ENCODE data around the gene HELZ2. TPM values are rescaled to one million over a fixed set of nuclear protein-coding genes. Genes with fewer than 3 reads are reported as not detected.

The HELZ2 gene
- total and polyA plus RNA-seq, 2 of the 4 experiments (the other 2 are of a cell fraction), result 4.7 to 10.6 TPM

- Histone ChIP-seq H2BK20ac (ENCODE audit: low read depth, low read length) (no peak overlapping the region), H3K4me3 (ENCODE audit: insufficient read depth, low read depth, low read length) (no peak overlapping the region), H3K14ac (replicated peaks; ENCODE audit: low read depth, low read length) (no peak overlapping the region), H3K56ac (ENCODE audit: extremely low read depth, insufficient read depth, low read length) (no peak overlapping the region), H3K27me3 (ENCODE audit: control insufficient read depth, insufficient read depth, low read length) (peaks cover 4% of the 10 kb centered on the region; the same call in 1 of the 2 replicates), H3K9me1 (ENCODE audit: insufficient read depth, low read length) (no peaks in the 10 kb centered on the region), H3K79me1 (ENCODE audit: low read depth in 1 of 2, low read length in 2 of 2) (no peaks in the 10 kb centered on the region), H2BK120ac (ENCODE audit: low read depth, low read length) (no peak overlapping the region), H2AK5ac (ENCODE audit: low read depth, low read length) (no peak overlapping the region), H2BK5ac (ENCODE audit: low read depth, low read length, poor library complexity, severe bottlenecking) (no peak overlapping the region), H3K36me3 (ENCODE audit: control insufficient read depth, insufficient read depth, low read length) (no peaks in the 10 kb centered on the region), H3K27ac (ENCODE audit: insufficient read depth, low read length) (no peak overlapping the region), H4K5ac (ENCODE audit: low read depth, low read length) (no peak overlapping the region), H4K91ac (ENCODE audit: insufficient read depth, low read depth, low read length) (no peak overlapping the region), H2AFZ (replicated peaks; ENCODE audit: low read length, poor library complexity) (peak overlapping the region; percentile 11), H3K4me1 (ENCODE audit: control insufficient read depth, insufficient read depth, low read length) (peaks cover 3% of the 10 kb centered on the region; the same call in 1 of the 2 replicates), H3K4ac (ENCODE audit: low read depth, low read length) (no peak overlapping the region), H3K4me2 (ENCODE audit: low read depth, low read length) (no peak overlapping the region), H3K18ac (ENCODE audit: low read depth, low read length) (no peak overlapping the region), H4K20me1 (ENCODE audit: insufficient read depth, low read length) (no peaks in the 10 kb centered on the region), H2AK9ac (replicated peaks; ENCODE audit: low read depth, low read length, poor library complexity) (peak overlapping the region; percentile 55), H3K23ac (ENCODE audit: low read depth, low read length) (no peak overlapping the region), H3K9ac (ENCODE audit: low read depth, low read length) (no peak overlapping the region), H3K9me3 (ENCODE audit: control insufficient read depth, insufficient read depth, low read length) (no peaks in the 10 kb centered on the region), H2BK15ac (ENCODE audit: low read depth, low read length) (no peak overlapping the region), H4K8ac (ENCODE audit: low read depth in 2 of 2, low read length in 2 of 2) (no peak overlapping the region)
- POLR2A ChIA-PET (ENCODE audit: unreplicated experiment), result interaction anchor here (0.5 kb wide), 1 partner anchor 435 kb away, joined by 3 read pairs; no protein-coding TSS in a partner anchor
- intact Hi-C loops (cut with micrococcal nuclease) (loop anchor here (2.0 to 10.0 kb wide), 4 partner anchors 116 to 518 kb away; partner anchors contain the start of genes RTEL1, STMN3 and UCKL1), dilution Hi-C loops (cut with HindIII; ENCODE audit: low sequenced_read_pairs, unreplicated experiment) (no loop called here), in situ Hi-C loops (cut with MboI; ENCODE audit: low sequenced_read_pairs) (loop anchor here (10.0 kb wide), 2 partner anchors 326 to 436 kb away; partner anchors contain the start of genes ABHD16B, SAMD10 and TPD52L2)
- TF ChIP-seq CEBPB (IDR thresholded peaks at IDR 0.05; ENCODE audit: low read depth, low read length) (no peak), SMC3 (IDR thresholded peaks at IDR 0.05; ENCODE audit: low read depth, low read length) (no peak), POLR2A (IDR thresholded peaks at IDR 0.05; ENCODE audit: low read depth, low read length) (no peak), USF2 (IDR thresholded peaks at IDR 0.05; ENCODE audit: low read depth, low read length) (no peak), CTCF (conservative IDR thresholded peaks at IDR 0.05; ENCODE audit: low read depth, low read length) (no peak), MXI1 (IDR thresholded peaks at IDR 0.05; ENCODE audit: borderline replicate concordance, low read depth, low read length) (no peak), NFE2L2 (IDR thresholded peaks at IDR 0.05; ENCODE audit: low read depth, low read length) (no peak), RAD21 (IDR thresholded peaks at IDR 0.05; ENCODE audit: low read length) (no peak), MAZ (IDR thresholded peaks at IDR 0.05; ENCODE audit: borderline replicate concordance, low read depth, low read length) (no peak), CHD1 (IDR thresholded peaks at IDR 0.05; ENCODE audit: low read depth, low read length) (no peak), MAFK (IDR thresholded peaks at IDR 0.05; ENCODE audit: low read depth, low read length) (no peak), ELK1 (IDR thresholded peaks at IDR 0.05; ENCODE audit: borderline replicate concordance, low read depth, low read length) (no peak), RFX5 (IDR thresholded peaks at IDR 0.05; ENCODE audit: low read depth, low read length) (no peak), RCOR1 (IDR thresholded peaks at IDR 0.05; ENCODE audit: insufficient replicate concordance, low read length) (no peak), BHLHE40 (IDR thresholded peaks at IDR 0.05; ENCODE audit: low read depth, low read length) (no peak), FOS (IDR thresholded peaks at IDR 0.05; ENCODE audit: low read depth, low read length) (no peak)
- ATAC-seq (ENCODE audit: low read depth) (no peak), DNase-seq (no peak)
- BruUV-seq (replicated peaks), result no TSS peak
- CTCF ChIA-PET, result interaction anchor here (1.8 to 1.9 kb wide), 2 partner anchors 326 to 500 kb away, joined by 6 to 10 read pairs; partner anchors contain the start of gene TPD52L2
- WGBS, 2 experiments (ENCODE audit: extremely low coverage in 2 of 2, insufficient read length in 1 of 2), result 96% methylated on average over 6 of the region's 12 CpGs; no CpG with 5 or more reads in 1 of the 2 experiments
Observed at GRCh38 chr20:63539092-63539430, 35.0 kb downstream of the HELZ2 start.
